Calu3 (cell line): Measurements from ENCODE around the gene VPS45. TPM values are rescaled to one million over a fixed set of nuclear protein-coding genes. Genes with fewer than 3 reads are reported as not detected.

Experiments used
- BruUV-seq: library from RNA; stranded (reverse); fragments of 400-500 nt; replicated peaks from 2 replicates; lab custom pipeline; 2021; lab: Mats Ljungman, UMichigan
- CTCF ChIA-PET: fragments of 300-600 bp; sonication (Branson Sonifier 250); formaldehyde crosslinking; loops from one replicate; lab custom pipeline; 2022; ENCODE audit warnings: antibody characterized with exemption; lab: Charles Lee
- DNase-seq: peaks from one replicate; pipeline ENCODE4 v3.0.0; 2022
- H3K27ac Mint-ChIP-seq: one replicate; pipeline ENCODE4 v1.8.0; 2022; ENCODE audit warnings: mixed read lengths; ENCODE audit not compliant: unreplicated experiment
- H3K27me3 Mint-ChIP-seq: one replicate; pipeline ENCODE4 v1.8.0; 2022; ENCODE audit warnings: mixed read lengths; ENCODE audit not compliant: unreplicated experiment
- H3K36me3 Mint-ChIP-seq: one replicate; pipeline ENCODE4 v1.8.0; 2022; ENCODE audit warnings: mild to moderate bottlenecking, moderate library complexity, mixed read lengths; ENCODE audit not compliant: insufficient read depth, unreplicated experiment
- H3K4me1 Mint-ChIP-seq: one replicate; pipeline ENCODE4 v1.8.0; 2022; ENCODE audit warnings: mild to moderate bottlenecking, low read depth, mixed read lengths; ENCODE audit not compliant: unreplicated experiment
- H3K4me3 Mint-ChIP-seq: one replicate; pipeline ENCODE4 v1.8.0; 2022; ENCODE audit warnings: mild to moderate bottlenecking, low read depth, moderate library complexity, mixed read lengths; ENCODE audit not compliant: unreplicated experiment
- H3K9me3 Mint-ChIP-seq: one replicate; pipeline ENCODE4 v1.8.0; 2022; ENCODE audit warnings: low read depth, mixed read lengths; ENCODE audit not compliant: unreplicated experiment
- CTCF ChIP-seq: fragments of 200-600 bp; IDR thresholded peaks from one replicate; pipeline ENCODE4 v1.8.0; 2022; ENCODE audit warnings: antibody characterized with exemption; ENCODE audit not compliant: unreplicated experiment
- intact Hi-C: fragments of 100-400 bp; cut with micrococcal nuclease; formaldehyde crosslinking; loops from one replicate; pipeline ENCODE4 v1.10.0; 2022; ENCODE audit not compliant: unreplicated experiment
- total RNA-seq: library from RNA; stranded (reverse); gene quantifications from 2 replicates; pipeline ENCODE4 v1.2.3, GENCODE V29; 2022

VPS45 gene
- total RNA-seq, 1 experiment from 2014 or later: 37.9 TPM

DNA sequence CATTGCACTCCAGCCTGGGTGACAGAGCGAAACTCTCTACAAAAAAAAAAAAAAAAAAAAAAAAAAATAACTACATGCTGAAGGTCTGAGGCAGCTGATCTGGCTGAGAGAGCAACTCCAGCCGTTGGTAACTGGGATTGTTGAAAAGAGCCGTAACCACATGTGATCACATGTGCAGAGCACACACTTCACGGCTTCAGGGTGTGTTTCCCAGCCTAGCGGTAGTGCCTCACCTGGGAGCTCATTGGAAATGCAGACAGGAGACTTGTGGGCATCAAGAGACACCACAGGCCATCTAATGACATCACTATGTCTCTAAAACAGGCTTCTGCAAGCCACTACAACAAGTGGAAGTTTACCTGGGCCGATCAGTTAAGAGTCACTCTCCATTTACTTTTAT lies 45.2 kb upstream of the VPS45 start:
- DNase-seq: no peak
- Mint-ChIP-seq H3K4me3 (no peak overlapping the region), H3K9me3 (no peaks in the 10 kb centered on the region), H3K4me1 (peaks cover 32% of the 10 kb centered on the region), H3K27ac (no peak overlapping the region), H3K27me3 (no peaks in the 10 kb centered on the region), H3K36me3 (peaks cover 4% of the 10 kb centered on the region)
- CTCF ChIA-PET: interaction anchor here (0.6 kb wide), 1 partner anchor 12 kb away, joined by 3 read pairs; the partner anchor contains the start of gene OTUD7B
- no TSS peak for BruUV-seq
- no peak for TF ChIP-seq CTCF
- intact Hi-C loops: no loop called here

DNA sequence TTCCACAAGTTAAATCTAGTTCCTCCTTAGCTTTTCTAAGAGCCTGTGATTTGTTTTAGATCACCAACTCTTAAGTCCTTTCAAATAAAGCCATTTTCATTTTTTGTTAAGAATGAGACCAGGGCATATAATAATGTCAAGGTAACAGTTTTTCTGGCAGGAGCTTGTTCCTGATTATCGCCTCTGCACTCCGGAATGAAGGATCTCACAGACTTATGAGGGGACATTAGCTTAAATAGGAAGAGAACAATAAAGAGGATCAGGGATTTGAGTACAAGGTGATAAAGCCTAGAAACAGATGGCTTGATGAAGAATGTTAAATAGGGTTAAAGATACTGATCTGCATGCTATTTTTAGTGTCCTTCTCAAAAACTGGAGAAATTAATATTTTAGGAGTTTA lies 43.4 kb upstream of the VPS45 start:
- no peaks in the 10 kb centered on the region for H3K27me3 Mint-ChIP-seq
- H3K27ac Mint-ChIP-seq: no peak overlapping the region
- H3K36me3 Mint-ChIP-seq: peaks cover 8% of the 10 kb centered on the region
- no peaks in the 10 kb centered on the region for H3K9me3 Mint-ChIP-seq
- no peak overlapping the region for H3K4me3 Mint-ChIP-seq
- no TSS peak for BruUV-seq
- no peak for TF ChIP-seq CTCF
- no peak for DNase-seq
- CTCF ChIA-PET: no interaction called here
- peaks cover 17% of the 10 kb centered on the region for H3K4me1 Mint-ChIP-seq
- intact Hi-C loops: no loop called here

- Mint-ChIP-seq H3K4me1 (no peaks in the 10 kb centered on the region), H3K27ac (no peak overlapping the region), H3K4me3 (no peak overlapping the region), H3K27me3 (no peaks in the 10 kb centered on the region), H3K9me3 (no peaks in the 10 kb centered on the region), H3K36me3 (peaks cover 4% of the 10 kb centered on the region)
- no peak for DNase-seq
- intact Hi-C loops: no loop called here
- CTCF ChIA-PET: no interaction called here
- BruUV-seq: no TSS peak
- no peak for TF ChIP-seq CTCF
Observed at GRCh38 chr1:150028322-150028721, 39.3 kb upstream of the VPS45 start.

DNA sequence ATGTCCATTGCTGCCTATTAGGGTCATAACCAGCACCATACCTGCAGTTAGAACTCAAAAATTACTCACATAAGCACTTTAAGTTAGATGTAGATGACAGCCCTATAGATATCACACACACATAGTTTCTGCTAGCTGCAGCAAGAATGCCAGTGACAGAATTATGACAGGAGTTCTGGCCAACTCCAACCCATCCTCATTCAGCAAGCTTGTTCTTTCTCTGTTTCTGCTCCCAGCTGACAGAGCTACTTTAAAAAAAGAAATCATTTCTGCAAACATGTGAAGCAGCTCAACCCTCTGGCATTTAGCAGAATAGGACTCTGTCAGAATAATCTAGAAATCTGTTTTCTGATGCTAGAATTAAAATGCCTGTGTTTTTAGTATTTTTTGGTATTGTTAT lies 33.2 kb upstream of the VPS45 start:
- H3K27me3 Mint-ChIP-seq: no peaks in the 10 kb centered on the region
- CTCF ChIA-PET: no interaction called here
- H3K4me3 Mint-ChIP-seq: no peak overlapping the region
- no peaks in the 10 kb centered on the region for H3K9me3 Mint-ChIP-seq
- TF ChIP-seq CTCF: no peak
- no peak overlapping the region for H3K27ac Mint-ChIP-seq
- DNase-seq: no peak
- H3K4me1 Mint-ChIP-seq: no peaks in the 10 kb centered on the region
- intact Hi-C loops: no loop called here
- BruUV-seq: no TSS peak
- no peaks in the 10 kb centered on the region for H3K36me3 Mint-ChIP-seq
